Stimulated activated CD8-positive, alpha-beta memory T cell treated with anti-CD3 and anti-CD28 coated beads, Interleukin-4, amount 100 ng/mL, for 1 hour (primary cell): Measurements from ENCODE around the gene MATR3.
"Not testable (repeated sequence)": the region's sequence is repeated elsewhere in the genome, so short reads cannot be mapped to it uniquely, and the experiment has no call there.

Experiments
- DNase-seq, 2 donors: peaks; one replicate each; pipeline ENCODE4 v3.0.0-alpha.2; 2020; ENCODE audit warnings: low read depth in 2 of 2, low spot score in 1 of 2

The MATR3 gene

GRCh38 chr5:139344177-139344576 lies 50.6 kb downstream of the MATR3 start:
- no peak for DNase-seq

- not testable (repeated sequence) for DNase-seq
Observed at GRCh38 chr5:139345442-139345841, 51.9 kb downstream of the MATR3 start.

GRCh38 chr5:139347863-139348262 lies 54.3 kb downstream of the MATR3 start:
- DNase-seq, result not testable (repeated sequence)

- no peak for DNase-seq
Observed at GRCh38 chr5:139354186-139354585, 60.6 kb downstream of the MATR3 start.

GRCh38 chr5:139355900-139356299 lies 62.4 kb downstream of the MATR3 start:
- DNase-seq, result not testable (repeated sequence)

- no peak for DNase-seq
Observed at GRCh38 chr5:139358064-139358463, 64.5 kb downstream of the MATR3 start.

GRCh38 chr5:139360384-139360783 lies 66.8 kb downstream of the MATR3 start:
- no peak for DNase-seq

- DNase-seq, result no peak
Observed at GRCh38 chr5:139361835-139362429, 68.4 kb downstream of the MATR3 start.

GRCh38 chr5:139363937-139364336 lies 70.4 kb downstream of the MATR3 start:
- no peak for DNase-seq

GRCh38 chr5:139364466-139364865 lies 70.9 kb downstream of the MATR3 start:
- DNase-seq, result no peak

- DNase-seq, result no peak
Observed at GRCh38 chr5:139368613-139369012, 75.1 kb downstream of the MATR3 start.

- no peak for DNase-seq
Observed at GRCh38 chr5:139369181-139369580, 75.6 kb downstream of the MATR3 start.

- DNase-seq, result no peak
Observed at GRCh38 chr5:139371482-139372435, 78.2 kb downstream of the MATR3 start.

- no peak for DNase-seq
Observed at GRCh38 chr5:139374909-139375308, 81.4 kb downstream of the MATR3 start.

GRCh38 chr5:139376364-139376763 lies 82.8 kb downstream of the MATR3 start:
- DNase-seq, result no peak

GRCh38 chr5:139377226-139377625 lies 83.7 kb downstream of the MATR3 start:
- DNase-seq, result no peak

- no peak for DNase-seq
Observed at GRCh38 chr5:139378101-139378825, 84.7 kb downstream of the MATR3 start.

GRCh38 chr5:139378941-139379361 lies 85.4 kb downstream of the MATR3 start:
- DNase-seq, result no peak

GRCh38 chr5:139379626-139380449 lies 86.3 kb downstream of the MATR3 start:
- no peak for DNase-seq
